Panc1 (cell line): ENCODE measurements around the gene SLC12A7. TPM values are rescaled to one million over a fixed set of nuclear protein-coding genes. Genes with fewer than 3 reads are reported as not detected.

Source experiments
- ATAC-seq: fragments of 200-7000 bp; cut with Tn5 transposase; 2 replicates; pipeline ENCODE4 v1.9.1; 2020; ENCODE audit warnings: mild to moderate bottlenecking, moderate library complexity
- BruUV-seq: library from RNA; stranded (reverse); fragments of 400-500 nt; replicated peaks from 2 replicates; lab custom pipeline; 2021; lab: Mats Ljungman, UMichigan
- CTCF ChIA-PET: fragments of 300-600 bp; sonication (Branson Sonifier 250); formaldehyde crosslinking; loops from one replicate; lab custom pipeline; 2022; ENCODE audit warnings: antibody characterized with exemption; lab: Charles Lee
- POLR2A ChIA-PET: fragments of 300-600 bp; sonication (Branson Sonifier 250); formaldehyde crosslinking; loops from one replicate; lab custom pipeline; 2022; ENCODE audit warnings: antibody characterized with exemption; lab: Charles Lee
- DNase-seq: peaks from one replicate; pipeline ENCODE4 v3.0.0-alpha.2; 2010; ENCODE audit warnings: low read depth, low spot score
- H3K27ac ChIP-seq: 2 replicates; pipeline ENCODE4 v1.5.1; 2011; ENCODE audit warnings: mild to moderate bottlenecking, low read length, inconsistent platforms
- H3K27me3 ChIP-seq: fragments of 200-500 bp; sonication (Bioruptor generic); 2 replicates; pipeline ENCODE4 v1.6.0; 2014; ENCODE audit warnings: low read length, inconsistent platforms; ENCODE audit not compliant: control insufficient read depth, insufficient read depth
- H3K36me3 ChIP-seq: fragments of 200-500 bp; sonication (Bioruptor generic); 2 replicates; pipeline ENCODE4 v1.5.1; 2014; ENCODE audit warnings: inconsistent platforms, mild to moderate bottlenecking, low read length, moderate library complexity; ENCODE audit not compliant: control insufficient read depth, insufficient read depth
- H3K4me1 ChIP-seq: 2 replicates; pipeline ENCODE4 v1.5.1; 2011; ENCODE audit warnings: inconsistent platforms, mild to moderate bottlenecking, low read length, moderate library complexity; ENCODE audit not compliant: control insufficient read depth, insufficient read depth
- H3K4me3 ChIP-seq, 2 experiments: 2 replicates each; pipeline ENCODE4 v1.5.1; 2011 to 2012; ENCODE audit warnings: low read depth in 2 of 2, low read length in 2 of 2, mild to moderate bottlenecking in 2 of 2, inconsistent platforms in 1 of 2, moderate library complexity in 1 of 2
- H3K9me3 ChIP-seq: fragments of 200-500 bp; sonication (Bioruptor generic); 2 replicates; pipeline ENCODE4 v1.5.1; 2014; ENCODE audit warnings: low read depth, mild to moderate bottlenecking, inconsistent platforms, low read length, moderate library complexity; ENCODE audit not compliant: control insufficient read depth, insufficient read depth
- POLR2AphosphoS5 ChIP-seq: IDR thresholded peaks from 2 replicates; pipeline ENCODE4 v1.6.1; 2012; ENCODE audit warnings: mild to moderate bottlenecking, low read depth, low read length, moderate library complexity
- SIN3A ChIP-seq: IDR thresholded peaks from 2 replicates; pipeline ENCODE4 v1.6.1; 2012; ENCODE audit warnings: low read depth, mild to moderate bottlenecking, low read length, moderate library complexity, borderline replicate concordance; ENCODE audit not compliant: insufficient read depth
- TCF7L2 ChIP-seq: IDR thresholded peaks from 2 replicates; pipeline ENCODE4 v1.6.1; 2011; ENCODE audit warnings: mild to moderate bottlenecking, low read depth, low read length, inconsistent platforms
- in situ Hi-C: cut with HindIII; loops from 2 replicates; pipeline ENCODE4 v1.10.0; 2016; ENCODE audit warnings: low sequenced_read_pairs, low pct_unique_long_range_greater_than_20kb
- intact Hi-C: fragments of 100-400 bp; cut with micrococcal nuclease; formaldehyde crosslinking; loops from one replicate; pipeline ENCODE4 v1.10.0; 2022; ENCODE audit not compliant: unreplicated experiment
- total RNA-seq: library from RNA; stranded (reverse); gene quantifications from one replicate; pipeline ENCODE4 v1.2.1, GENCODE V29; 2021; ENCODE audit not compliant: unreplicated experiment
- TF ChIP-seq, protein P1 (sequence below): fragments of 450-650 bp; IDR thresholded peaks from 2 replicates; pipeline ENCODE4 v1.5.1; 2017; ENCODE audit warnings: mild to moderate bottlenecking
- TF ChIP-seq, protein P2 (sequence below), 2 experiments: IDR thresholded peaks; 2 replicates each; pipeline ENCODE4 v1.6.1; 2011 to 2012; ENCODE audit warnings: low read depth in 2 of 2, control low read depth in 1 of 2, low read length in 1 of 2, mild to moderate bottlenecking in 1 of 2, moderate library complexity in 1 of 2; ENCODE audit not compliant: insufficient read depth in 1 of 2

SLC12A7 gene
- total RNA-seq, 1 experiment from 2014 or later: 297 TPM

DNA sequence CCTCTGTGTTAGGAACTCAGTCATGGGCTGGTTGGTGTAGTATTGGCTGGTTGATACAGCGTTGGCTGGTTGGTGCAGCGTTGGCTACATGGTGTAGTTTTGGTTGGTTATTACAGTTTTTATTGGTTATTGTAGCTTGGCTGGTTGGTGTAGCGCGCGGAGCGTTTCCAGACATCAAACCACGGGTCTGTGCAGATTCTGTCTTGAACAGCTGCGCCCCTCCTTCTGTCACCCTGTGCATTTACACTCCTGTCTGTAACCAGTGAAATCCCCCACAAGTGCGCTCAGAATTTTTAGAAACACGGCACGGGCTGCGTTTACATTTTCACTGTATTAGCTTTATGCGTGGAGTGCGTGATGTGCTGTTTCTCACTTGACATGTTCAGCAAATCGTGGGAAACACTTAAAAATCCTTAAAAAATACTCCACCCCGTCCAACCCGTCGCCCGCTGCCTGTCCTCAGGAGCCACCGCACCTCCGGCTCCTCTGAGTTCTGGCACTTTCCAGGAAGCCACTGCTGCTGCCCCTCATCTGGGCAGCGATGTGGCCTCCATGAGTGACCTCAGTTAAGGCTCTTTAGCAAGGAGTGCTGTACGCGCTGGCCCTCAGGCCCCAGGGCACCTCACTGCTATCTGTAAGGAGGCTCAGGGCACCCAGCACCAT lies 82.5 kb downstream of the SLC12A7 start:
- ATAC-seq: no peak; the same call in 1 of the 2 replicates
- ChIA-PET CTCF (no interaction called here), POLR2A (interaction anchor here (0.6 kb wide), 1 partner anchor 10 kb away, joined by 7 read pairs; no protein-coding TSS in a partner anchor)
- no peaks in the 10 kb centered on the region for H3K36me3 ChIP-seq
- peaks cover 3% of the 10 kb centered on the region; the same call in 1 of the 2 replicates for H3K4me1 ChIP-seq
- no peaks in the 10 kb centered on the region for H3K9me3 ChIP-seq
- BruUV-seq: no TSS peak
- TF ChIP-seq POLR2AphosphoS5 (no peak), TCF7L2 (no peak)
- in situ Hi-C loops (no loop called here), intact Hi-C loops (no loop called here)
- H3K27ac ChIP-seq: no peak overlapping the region
- no peaks in the 10 kb centered on the region for H3K27me3 ChIP-seq
- no peak for DNase-seq
- H3K4me3 ChIP-seq: no peak overlapping the region

DNA sequence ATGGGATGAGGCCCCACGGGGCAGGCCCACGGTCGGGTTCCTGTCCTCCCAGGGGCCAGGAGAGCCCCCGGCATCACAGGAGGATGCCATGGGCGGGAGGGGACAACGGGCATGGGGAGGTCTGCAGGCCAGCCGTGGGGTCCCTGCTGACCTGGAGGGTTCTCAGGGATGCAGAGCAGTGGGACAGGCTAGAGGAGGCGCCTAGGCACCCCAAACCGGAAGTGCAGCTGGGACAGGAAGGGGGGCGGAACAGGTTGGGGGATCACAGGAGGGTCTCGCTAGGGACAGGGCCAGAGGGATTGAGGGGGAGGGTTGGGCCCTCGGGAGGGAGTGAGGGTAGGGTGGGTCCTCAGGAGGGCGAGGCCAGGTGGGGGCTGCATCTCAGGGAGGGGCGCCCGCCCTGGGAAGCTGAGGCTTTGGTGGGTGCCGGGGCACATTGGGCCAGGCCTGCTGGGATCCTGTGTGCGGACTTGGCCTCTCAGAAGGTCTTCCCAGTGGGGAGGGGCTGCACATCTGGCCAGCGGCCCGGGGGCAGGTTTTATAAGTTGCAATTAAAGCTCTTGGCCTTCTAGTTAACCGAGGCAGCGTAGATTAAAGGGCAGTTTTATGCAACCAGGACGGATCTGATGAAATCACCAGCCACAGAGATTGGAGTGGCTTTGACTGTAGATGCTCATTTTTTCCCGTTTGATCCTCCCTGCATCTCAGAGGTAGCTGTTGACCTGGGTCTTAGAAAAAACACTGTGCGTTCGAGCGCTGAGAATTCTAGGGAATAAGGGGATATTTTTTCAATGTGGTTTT lies 83.2 kb downstream of the SLC12A7 start:
- in situ Hi-C loops: no loop called here
- no TSS peak for BruUV-seq
- Histone ChIP-seq H3K36me3 (no peaks in the 10 kb centered on the region), H3K4me3 (no peak overlapping the region), H3K27me3 (no peaks in the 10 kb centered on the region), H3K4me1 (peaks cover 3% of the 10 kb centered on the region; the same call in 1 of the 2 replicates), H3K27ac (no peak overlapping the region), H3K9me3 (no peaks in the 10 kb centered on the region)
- DNase-seq (no peak), ATAC-seq (no peak)
- intact Hi-C loops: no loop called here
- TF ChIP-seq, protein P1, sequence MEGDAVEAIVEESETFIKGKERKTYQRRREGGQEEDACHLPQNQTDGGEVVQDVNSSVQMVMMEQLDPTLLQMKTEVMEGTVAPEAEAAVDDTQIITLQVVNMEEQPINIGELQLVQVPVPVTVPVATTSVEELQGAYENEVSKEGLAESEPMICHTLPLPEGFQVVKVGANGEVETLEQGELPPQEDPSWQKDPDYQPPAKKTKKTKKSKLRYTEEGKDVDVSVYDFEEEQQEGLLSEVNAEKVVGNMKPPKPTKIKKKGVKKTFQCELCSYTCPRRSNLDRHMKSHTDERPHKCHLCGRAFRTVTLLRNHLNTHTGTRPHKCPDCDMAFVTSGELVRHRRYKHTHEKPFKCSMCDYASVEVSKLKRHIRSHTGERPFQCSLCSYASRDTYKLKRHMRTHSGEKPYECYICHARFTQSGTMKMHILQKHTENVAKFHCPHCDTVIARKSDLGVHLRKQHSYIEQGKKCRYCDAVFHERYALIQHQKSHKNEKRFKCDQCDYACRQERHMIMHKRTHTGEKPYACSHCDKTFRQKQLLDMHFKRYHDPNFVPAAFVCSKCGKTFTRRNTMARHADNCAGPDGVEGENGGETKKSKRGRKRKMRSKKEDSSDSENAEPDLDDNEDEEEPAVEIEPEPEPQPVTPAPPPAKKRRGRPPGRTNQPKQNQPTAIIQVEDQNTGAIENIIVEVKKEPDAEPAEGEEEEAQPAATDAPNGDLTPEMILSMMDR: no peak
- TF ChIP-seq TCF7L2 (no peak), POLR2AphosphoS5 (no peak), SIN3A (no peak)
- TF ChIP-seq, protein P2, sequence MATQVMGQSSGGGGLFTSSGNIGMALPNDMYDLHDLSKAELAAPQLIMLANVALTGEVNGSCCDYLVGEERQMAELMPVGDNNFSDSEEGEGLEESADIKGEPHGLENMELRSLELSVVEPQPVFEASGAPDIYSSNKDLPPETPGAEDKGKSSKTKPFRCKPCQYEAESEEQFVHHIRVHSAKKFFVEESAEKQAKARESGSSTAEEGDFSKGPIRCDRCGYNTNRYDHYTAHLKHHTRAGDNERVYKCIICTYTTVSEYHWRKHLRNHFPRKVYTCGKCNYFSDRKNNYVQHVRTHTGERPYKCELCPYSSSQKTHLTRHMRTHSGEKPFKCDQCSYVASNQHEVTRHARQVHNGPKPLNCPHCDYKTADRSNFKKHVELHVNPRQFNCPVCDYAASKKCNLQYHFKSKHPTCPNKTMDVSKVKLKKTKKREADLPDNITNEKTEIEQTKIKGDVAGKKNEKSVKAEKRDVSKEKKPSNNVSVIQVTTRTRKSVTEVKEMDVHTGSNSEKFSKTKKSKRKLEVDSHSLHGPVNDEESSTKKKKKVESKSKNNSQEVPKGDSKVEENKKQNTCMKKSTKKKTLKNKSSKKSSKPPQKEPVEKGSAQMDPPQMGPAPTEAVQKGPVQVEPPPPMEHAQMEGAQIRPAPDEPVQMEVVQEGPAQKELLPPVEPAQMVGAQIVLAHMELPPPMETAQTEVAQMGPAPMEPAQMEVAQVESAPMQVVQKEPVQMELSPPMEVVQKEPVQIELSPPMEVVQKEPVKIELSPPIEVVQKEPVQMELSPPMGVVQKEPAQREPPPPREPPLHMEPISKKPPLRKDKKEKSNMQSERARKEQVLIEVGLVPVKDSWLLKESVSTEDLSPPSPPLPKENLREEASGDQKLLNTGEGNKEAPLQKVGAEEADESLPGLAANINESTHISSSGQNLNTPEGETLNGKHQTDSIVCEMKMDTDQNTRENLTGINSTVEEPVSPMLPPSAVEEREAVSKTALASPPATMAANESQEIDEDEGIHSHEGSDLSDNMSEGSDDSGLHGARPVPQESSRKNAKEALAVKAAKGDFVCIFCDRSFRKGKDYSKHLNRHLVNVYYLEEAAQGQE (IDR thresholded peaks at IDR 0.05; ENCODE audit: insufficient read depth in 1 of 2, low read depth in 2 of 2, low read length in 1 of 2): no peak
- ChIA-PET CTCF (interaction anchor here (0.6 kb wide), 1 partner anchor 22 kb away, joined by 3 read pairs; no protein-coding TSS in a partner anchor), POLR2A (no interaction called here)
